Fibroblast of skin of back (primary cell): Measurements from ENCODE around the gene AUTS2.

Experiments
- DNase-seq: peaks from one replicate; pipeline ENCODE4 v3.0.0-alpha.2; 2013

Gene AUTS2

GRCh38 chr7:70040051-70040450 lies 441.8 kb downstream of the AUTS2 start:
- DNase-seq, result peak; percentile 73

- peak; percentile 52 for DNase-seq
These were observed 442.9 kb downstream of the AUTS2 start for GRCh38 chr7:70040970-70041766.

GRCh38 chr7:70042533-70042932 lies 444.3 kb downstream of the AUTS2 start:
- peak; percentile 46 for DNase-seq

GRCh38 chr7:70043015-70043538 lies 444.8 kb downstream of the AUTS2 start:
- DNase-seq, result no peak

- no peak for DNase-seq
These were observed 445.8 kb downstream of the AUTS2 start for GRCh38 chr7:70044064-70044463.

GRCh38 chr7:70044525-70044924 lies 446.2 kb downstream of the AUTS2 start:
- no peak for DNase-seq

- no peak for DNase-seq
These were observed 446.7 kb downstream of the AUTS2 start for GRCh38 chr7:70044981-70045380.

GRCh38 chr7:70047384-70047783 lies 449.1 kb downstream of the AUTS2 start:
- DNase-seq, result no peak

GRCh38 chr7:70047891-70048448 lies 449.7 kb downstream of the AUTS2 start:
- no peak for DNase-seq

GRCh38 chr7:70051726-70052125 lies 453.5 kb downstream of the AUTS2 start:
- DNase-seq, result no peak

GRCh38 chr7:70052691-70053090 lies 454.4 kb downstream of the AUTS2 start:
- DNase-seq, result peak; percentile 91

- DNase-seq, result peak; percentile 69
These were observed 455.1 kb downstream of the AUTS2 start for GRCh38 chr7:70053421-70053820.

GRCh38 chr7:70053989-70054388 lies 455.7 kb downstream of the AUTS2 start:
- no peak for DNase-seq

- DNase-seq, result no peak
These were observed 458.1 kb downstream of the AUTS2 start for GRCh38 chr7:70056363-70056762.

GRCh38 chr7:70060298-70061068 lies 462.2 kb downstream of the AUTS2 start:
- no peak for DNase-seq

GRCh38 chr7:70063371-70063770 lies 465.1 kb downstream of the AUTS2 start:
- no peak for DNase-seq

GRCh38 chr7:70063927-70064326 lies 465.7 kb downstream of the AUTS2 start:
- no peak for DNase-seq

- no peak for DNase-seq
These were observed 468.6 kb downstream of the AUTS2 start for GRCh38 chr7:70066844-70067243.

GRCh38 chr7:70068531-70068930 lies 470.3 kb downstream of the AUTS2 start:
- no peak for DNase-seq

GRCh38 chr7:70069977-70070376 lies 471.7 kb downstream of the AUTS2 start:
- DNase-seq, result no peak

- no peak for DNase-seq
These were observed 473.5 kb downstream of the AUTS2 start for GRCh38 chr7:70071766-70072165.

- DNase-seq, result peak; percentile 56
These were observed 473.9 kb downstream of the AUTS2 start for GRCh38 chr7:70072220-70072619.

- DNase-seq, result no peak
These were observed 478.1 kb downstream of the AUTS2 start for GRCh38 chr7:70076325-70076724.
